ENCODE results near the gene CACNG4.

Gene CACNG4

DNA sequence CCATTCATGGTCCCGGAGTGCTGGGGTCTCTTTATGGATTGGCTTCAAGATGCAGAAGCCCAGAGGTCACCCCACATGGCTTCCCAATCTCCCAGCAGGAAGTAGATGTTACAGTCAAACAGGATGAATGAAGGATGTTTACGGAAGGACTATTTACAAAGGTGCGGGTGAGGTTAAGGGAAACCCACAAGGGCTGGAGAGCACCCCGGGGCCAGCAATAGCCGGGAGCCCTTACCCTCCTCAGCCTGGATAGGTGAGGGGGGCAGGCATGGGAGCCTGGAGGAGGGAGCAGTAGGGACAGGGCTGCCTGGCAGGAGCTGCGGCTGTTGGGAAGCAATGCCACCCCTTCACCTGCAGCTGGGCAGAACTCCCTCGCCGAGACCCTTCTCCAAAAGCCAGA, 55.3 kb downstream of the CACNG4 start:
- Mint-ChIP-seq H3K9me3 (no peaks in the 10 kb centered on the region), H3K4me1 (no peaks in the 10 kb centered on the region), H3K27ac (no peak overlapping the region), H3K4me3 (no peak overlapping the region), H3K36me3 (ENCODE audit: low read depth) (no peaks in the 10 kb centered on the region), H3K27me3 (no peaks in the 10 kb centered on the region)
- no peak for DNase-seq
- no peak for ATAC-seq

DNA sequence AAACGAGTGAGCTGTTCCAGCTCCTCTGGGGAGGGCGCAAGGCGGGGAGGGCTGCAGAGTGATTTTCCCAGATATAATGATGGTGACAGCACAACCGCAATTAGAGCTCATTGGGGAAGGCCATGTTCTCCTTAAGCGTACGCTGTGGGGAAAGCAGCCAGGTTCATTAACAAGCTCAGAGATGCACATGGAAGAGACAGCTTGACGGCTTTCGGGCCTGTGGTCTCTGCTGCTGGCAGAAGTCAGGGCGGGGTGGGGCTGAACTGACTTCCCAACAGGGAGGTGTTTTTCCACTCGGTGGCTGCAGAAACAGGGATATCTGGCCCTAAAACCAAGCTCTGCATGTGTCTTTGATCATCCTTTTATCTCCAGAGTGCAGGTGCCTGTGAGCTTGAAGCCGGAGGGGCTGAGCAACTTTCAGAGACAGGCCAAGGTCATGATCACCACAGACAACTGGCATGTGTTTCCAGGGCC, 55.8 kb downstream of the CACNG4 start:
- Mint-ChIP-seq H3K9me3 (no peaks in the 10 kb centered on the region), H3K4me3 (no peak overlapping the region), H3K27ac (no peak overlapping the region), H3K27me3 (no peaks in the 10 kb centered on the region), H3K36me3 (ENCODE audit: low read depth) (no peaks in the 10 kb centered on the region), H3K4me1 (no peaks in the 10 kb centered on the region)
- DNase-seq, result no peak
- ATAC-seq, result no peak

DNA sequence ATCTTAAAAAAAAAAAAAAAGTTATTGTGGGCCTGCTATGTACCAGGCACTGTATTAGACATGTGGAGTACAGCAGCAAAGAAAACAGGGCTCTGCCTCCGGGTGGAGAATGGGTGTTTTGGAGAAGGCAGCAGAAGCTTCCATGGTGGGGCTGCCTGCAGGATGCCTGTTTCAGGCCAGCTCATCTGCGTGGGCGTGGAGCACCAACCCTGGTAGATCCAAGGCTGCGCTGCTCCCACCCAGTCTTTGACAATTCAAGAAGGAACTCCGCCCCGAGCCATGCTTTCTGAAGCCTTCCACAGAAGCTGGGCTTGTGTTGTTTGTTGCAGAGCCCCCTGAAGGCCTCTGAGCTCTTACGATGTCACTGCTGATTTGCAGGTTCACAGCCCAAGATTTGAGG, 56.7 kb downstream of the CACNG4 start:
- H3K36me3 Mint-ChIP-seq (ENCODE audit: low read depth), result no peaks in the 10 kb centered on the region
- H3K4me3 Mint-ChIP-seq, result no peak overlapping the region
- no peak for DNase-seq
- H3K27ac Mint-ChIP-seq, result no peak overlapping the region
- no peaks in the 10 kb centered on the region for H3K9me3 Mint-ChIP-seq
- H3K4me1 Mint-ChIP-seq, result no peaks in the 10 kb centered on the region
- ATAC-seq, result no peak
- H3K27me3 Mint-ChIP-seq, result no peaks in the 10 kb centered on the region

DNA sequence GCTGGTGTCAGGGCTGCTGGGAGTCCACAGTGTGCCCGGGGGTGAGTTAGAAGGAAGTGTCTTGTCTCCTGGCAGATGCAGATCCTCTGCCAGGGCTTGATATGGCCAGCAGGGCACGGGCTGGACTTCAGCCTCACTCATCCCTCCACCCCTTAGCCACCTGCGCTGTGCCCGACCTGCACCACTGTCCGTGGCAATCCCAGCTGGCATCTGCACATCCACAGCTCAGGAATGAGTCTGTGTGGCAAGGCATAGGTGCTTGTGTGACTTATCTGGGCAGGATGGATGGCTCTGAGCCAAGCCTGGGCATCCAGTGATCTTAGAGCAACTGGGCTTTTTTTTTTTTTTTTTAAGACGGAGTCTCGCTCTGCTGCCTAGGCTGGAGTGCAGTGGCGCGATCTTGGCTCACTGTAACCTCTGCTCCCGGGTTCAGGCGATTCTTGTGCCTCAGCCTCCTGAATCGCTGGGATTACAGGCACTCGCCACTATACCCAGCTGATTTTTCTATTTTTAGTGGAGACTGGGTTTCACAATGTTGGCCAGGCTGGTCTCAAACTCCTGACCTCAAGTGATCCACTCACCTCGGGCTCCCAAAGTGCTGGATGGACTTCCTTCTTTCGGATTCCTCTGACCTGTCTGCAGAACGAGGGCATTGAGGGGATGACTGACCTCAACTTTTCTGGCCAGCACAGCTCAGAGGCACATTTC, 57.4 kb downstream of the CACNG4 start:
- ATAC-seq (no peak), DNase-seq (no peak)
- Mint-ChIP-seq H3K36me3 (ENCODE audit: low read depth) (no peaks in the 10 kb centered on the region), H3K27ac (no peak overlapping the region), H3K4me3 (no peak overlapping the region), H3K27me3 (no peaks in the 10 kb centered on the region), H3K4me1 (no peaks in the 10 kb centered on the region), H3K9me3 (no peaks in the 10 kb centered on the region)

DNA sequence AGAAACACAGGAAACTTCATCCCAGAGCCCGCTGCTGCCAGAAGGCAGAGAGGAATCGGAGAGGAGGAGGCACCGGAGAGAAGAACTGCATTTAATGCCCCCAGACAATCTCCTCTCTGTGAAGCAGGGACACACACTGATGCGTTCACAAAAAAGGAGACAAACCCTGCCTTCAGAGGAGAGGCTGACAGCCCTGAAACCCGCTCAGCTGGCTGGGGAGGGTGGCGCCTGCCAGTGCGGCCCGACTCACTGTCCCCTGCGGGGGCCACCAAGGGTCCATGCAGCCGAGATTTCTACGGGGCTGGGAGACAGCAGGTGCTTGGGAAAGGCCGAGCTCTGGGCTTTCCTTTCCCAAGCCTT, 57.9 kb downstream of the CACNG4 start:
- no peak for DNase-seq
- H3K4me3 Mint-ChIP-seq, result no peak overlapping the region
- no peaks in the 10 kb centered on the region for H3K27me3 Mint-ChIP-seq
- no peak overlapping the region for H3K27ac Mint-ChIP-seq
- no peaks in the 10 kb centered on the region for H3K9me3 Mint-ChIP-seq
- ATAC-seq, result no peak
- no peaks in the 10 kb centered on the region for H3K4me1 Mint-ChIP-seq
- H3K36me3 Mint-ChIP-seq (ENCODE audit: low read depth), result no peaks in the 10 kb centered on the region

DNA sequence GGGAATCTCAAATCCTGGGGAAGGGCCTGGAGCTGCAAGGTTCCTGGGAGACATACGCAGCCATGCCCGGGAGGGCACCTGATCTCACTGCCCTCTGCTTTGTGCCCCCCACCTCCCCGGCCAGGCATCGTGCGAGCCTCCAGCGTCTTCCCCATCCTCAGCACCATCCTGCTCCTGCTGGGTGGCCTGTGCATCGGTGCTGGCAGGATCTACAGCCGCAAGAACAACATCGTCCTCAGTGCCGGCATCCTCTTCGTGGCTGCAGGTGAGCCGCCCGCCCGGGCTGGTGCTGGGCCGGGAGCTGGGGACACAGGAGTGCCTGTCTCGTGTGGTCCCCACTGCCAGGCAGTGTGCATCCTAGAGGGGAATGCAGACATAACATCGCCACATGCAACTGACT, 60.2 kb downstream of the CACNG4 start:
- DNase-seq (no peak), ATAC-seq (no peak)
- H3K27me3 Mint-ChIP-seq, result no peaks in the 10 kb centered on the region
- H3K4me3 Mint-ChIP-seq, result no peak overlapping the region
- no peaks in the 10 kb centered on the region for H3K9me3 Mint-ChIP-seq
- no peaks in the 10 kb centered on the region for H3K36me3 Mint-ChIP-seq (ENCODE audit: low read depth)
- no peaks in the 10 kb centered on the region for H3K4me1 Mint-ChIP-seq
- no peak overlapping the region for H3K27ac Mint-ChIP-seq

DNA sequence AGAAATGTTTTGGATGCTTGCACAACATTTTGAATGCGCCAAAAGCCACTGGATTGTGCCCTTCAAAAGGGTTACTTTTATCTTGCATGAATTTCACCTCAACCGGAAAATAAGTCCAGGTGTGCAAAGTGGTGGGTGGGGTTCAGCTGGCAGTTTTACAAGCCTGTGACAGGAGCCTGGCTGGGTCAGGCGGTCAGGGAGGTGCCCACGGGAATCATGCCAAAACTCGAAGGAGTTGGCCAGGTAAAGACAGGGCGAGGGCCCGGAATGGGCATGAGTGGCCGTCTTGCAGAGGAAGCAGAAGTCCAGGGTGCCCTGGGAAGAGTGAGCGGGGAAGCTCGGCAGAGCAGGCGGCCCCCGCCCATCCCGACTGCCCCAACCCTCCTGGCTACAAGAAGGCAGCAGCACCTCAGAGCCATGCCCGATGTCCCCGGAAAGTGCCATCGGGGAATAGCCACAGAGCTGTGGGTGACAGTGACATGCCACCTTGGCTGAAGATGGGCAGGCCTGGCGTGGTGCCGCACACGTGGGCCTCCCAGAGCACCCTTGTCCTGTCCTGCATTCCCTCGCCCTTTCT, 60.8 kb downstream of the CACNG4 start:
- Mint-ChIP-seq H3K36me3 (ENCODE audit: low read depth) (no peaks in the 10 kb centered on the region), H3K4me3 (no peak overlapping the region), H3K27me3 (no peaks in the 10 kb centered on the region), H3K27ac (no peak overlapping the region), H3K4me1 (no peaks in the 10 kb centered on the region), H3K9me3 (no peaks in the 10 kb centered on the region)
- no peak for ATAC-seq
- no peak for DNase-seq

DNA sequence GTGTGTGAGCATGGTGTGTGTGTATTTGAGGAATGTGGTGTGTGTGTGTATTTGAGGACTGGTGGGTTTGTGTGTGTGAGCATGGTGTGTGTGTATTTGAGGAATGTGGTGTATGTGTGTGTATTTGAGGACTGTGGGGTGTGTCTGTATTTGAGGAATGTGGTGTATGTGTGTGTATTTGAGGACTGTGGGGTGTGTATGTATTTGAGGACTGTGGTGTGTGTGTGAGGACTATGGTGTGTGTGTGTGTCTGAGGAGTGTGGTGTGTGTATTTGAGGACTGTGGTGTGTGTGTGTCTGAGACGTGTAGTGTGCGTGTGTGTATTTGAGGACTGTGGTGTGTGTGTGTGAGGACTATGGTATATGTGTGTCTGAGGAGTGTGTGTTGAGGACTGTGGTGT, 61.8 kb downstream of the CACNG4 start:
- no peak for DNase-seq
- no peaks in the 10 kb centered on the region for H3K27me3 Mint-ChIP-seq
- H3K4me1 Mint-ChIP-seq, result no peaks in the 10 kb centered on the region
- H3K9me3 Mint-ChIP-seq, result no peaks in the 10 kb centered on the region
- H3K4me3 Mint-ChIP-seq, result no peak overlapping the region
- H3K27ac Mint-ChIP-seq, result no peak overlapping the region
- H3K36me3 Mint-ChIP-seq (ENCODE audit: low read depth), result no peaks in the 10 kb centered on the region
- no peak for ATAC-seq

DNA sequence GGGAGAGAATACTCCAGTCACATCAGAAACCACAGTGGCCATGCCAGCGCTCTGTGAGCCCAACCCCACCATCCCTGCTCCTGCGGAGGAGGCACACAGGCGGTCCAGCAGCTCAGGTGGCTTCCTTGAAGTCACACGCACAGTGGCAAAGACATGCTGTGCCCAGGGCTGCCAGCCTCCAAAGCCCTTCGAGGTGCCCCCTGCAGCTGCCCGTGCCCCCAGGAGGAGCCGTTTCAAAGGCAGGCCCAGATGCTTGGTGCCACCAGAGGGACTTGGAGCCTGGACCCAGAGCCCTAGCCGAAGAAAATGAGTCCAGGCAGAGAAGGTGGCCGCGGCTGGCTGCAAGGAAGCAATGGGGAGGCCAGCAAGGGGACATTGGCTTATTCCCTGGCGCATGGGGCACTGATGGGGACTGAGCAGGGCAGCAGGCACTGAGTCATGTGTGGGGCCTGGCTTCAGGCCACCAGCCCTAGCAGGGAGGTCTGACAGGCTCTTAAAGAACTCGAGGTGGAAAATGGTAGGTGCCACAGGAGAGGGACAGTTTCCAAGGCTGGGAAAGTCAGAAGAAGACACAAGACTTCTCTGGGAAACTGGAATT, 62.6 kb downstream of the CACNG4 start:
- Mint-ChIP-seq H3K27me3 (no peaks in the 10 kb centered on the region), H3K4me3 (no peak overlapping the region), H3K36me3 (ENCODE audit: low read depth) (no peaks in the 10 kb centered on the region), H3K9me3 (no peaks in the 10 kb centered on the region), H3K4me1 (no peaks in the 10 kb centered on the region), H3K27ac (no peak overlapping the region)
- DNase-seq (no peak), ATAC-seq (no peak)

DNA sequence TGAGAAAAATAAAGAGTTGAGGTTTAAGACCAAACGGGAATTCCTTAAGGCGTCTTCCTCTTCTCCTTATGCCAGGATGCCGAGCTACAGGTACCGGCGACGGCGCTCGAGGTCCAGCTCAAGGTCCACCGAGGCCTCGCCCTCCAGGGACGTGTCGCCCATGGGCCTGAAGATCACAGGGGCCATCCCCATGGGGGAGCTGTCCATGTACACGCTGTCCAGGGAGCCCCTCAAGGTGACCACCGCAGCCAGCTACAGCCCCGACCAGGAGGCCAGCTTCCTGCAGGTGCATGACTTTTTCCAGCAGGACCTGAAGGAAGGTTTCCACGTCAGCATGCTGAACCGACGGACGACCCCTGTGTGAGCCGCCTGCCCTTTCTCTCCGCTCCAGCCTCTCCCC, 66.1 kb downstream of the CACNG4 start:
- Mint-ChIP-seq H3K27me3 (no peaks in the 10 kb centered on the region), H3K4me1 (peaks cover 12% of the 10 kb centered on the region), H3K4me3 (no peak overlapping the region), H3K36me3 (ENCODE audit: low read depth) (no peaks in the 10 kb centered on the region), H3K9me3 (no peaks in the 10 kb centered on the region), H3K27ac (no peak overlapping the region)
- ATAC-seq, result no peak
- DNase-seq, result no peak

DNA sequence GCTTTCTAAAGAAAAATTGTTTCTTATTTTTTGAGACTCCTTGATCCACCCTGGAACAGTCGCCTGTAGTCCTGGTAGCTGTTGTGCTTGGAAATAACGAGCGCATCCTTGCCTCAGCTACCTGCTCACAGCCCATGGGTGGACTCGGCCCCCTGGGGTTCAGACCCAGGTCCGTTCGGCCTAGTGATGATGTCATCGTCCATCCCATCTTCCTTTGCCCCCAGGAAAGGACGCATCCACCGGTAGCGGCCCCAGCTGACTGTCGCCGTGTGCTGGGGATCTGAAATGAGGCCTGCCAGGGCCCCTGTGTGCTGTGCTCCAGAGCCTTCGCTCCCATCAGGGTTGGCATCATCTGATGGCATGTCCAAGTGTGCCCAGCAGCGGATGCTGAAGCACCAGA, 67.9 kb downstream of the CACNG4 start:
- no peaks in the 10 kb centered on the region for H3K36me3 Mint-ChIP-seq (ENCODE audit: low read depth)
- peaks cover 21% of the 10 kb centered on the region for H3K4me1 Mint-ChIP-seq
- H3K9me3 Mint-ChIP-seq, result no peaks in the 10 kb centered on the region
- no peak for DNase-seq
- H3K4me3 Mint-ChIP-seq, result no peak overlapping the region
- H3K27me3 Mint-ChIP-seq, result no peaks in the 10 kb centered on the region
- ATAC-seq, result no peak
- H3K27ac Mint-ChIP-seq, result no peak overlapping the region

DNA sequence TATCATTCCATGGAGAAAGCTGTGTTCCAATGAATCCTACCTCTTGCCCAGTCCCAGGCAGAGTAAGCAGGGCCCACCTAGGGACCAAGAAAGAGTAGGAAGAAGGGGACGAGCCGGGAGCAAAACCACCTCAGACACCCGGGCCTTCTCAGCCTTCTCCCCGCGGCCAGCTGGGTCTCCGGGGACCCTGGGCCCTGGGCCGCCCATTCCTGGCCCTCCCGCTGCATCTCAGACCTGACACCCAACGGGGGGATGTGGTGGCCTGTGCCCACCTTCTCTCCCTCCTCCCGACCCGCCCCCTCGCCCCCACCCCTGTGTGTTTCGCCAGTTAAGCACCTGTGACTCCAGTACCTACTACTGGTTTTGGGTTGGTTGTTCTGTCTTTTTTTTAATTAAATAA, 68.5 kb downstream of the CACNG4 start:
- no peak for DNase-seq
- H3K4me3 Mint-ChIP-seq, result no peak overlapping the region

DNA sequence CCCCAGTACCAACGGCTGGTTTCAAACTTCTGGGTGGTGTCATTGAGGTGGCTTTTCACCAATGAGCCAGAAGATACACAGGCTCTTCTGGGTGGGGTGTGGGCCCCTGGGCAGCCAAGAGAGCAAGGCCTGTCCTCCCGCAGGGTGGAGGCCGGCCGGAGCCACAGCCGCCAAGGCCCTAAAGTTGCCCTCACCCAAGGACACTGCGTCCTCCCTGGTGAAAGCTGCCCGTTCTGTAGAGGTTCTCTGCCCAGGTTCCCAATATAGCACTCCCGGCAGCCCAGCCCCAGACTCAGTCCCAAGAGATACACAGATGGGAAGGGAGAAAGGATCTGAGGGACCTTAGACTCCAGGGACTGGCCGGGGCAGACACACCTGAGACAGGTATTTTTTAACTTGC, 69.1 kb downstream of the CACNG4 start:
- DNase-seq, result no peak
- Mint-ChIP-seq H3K9me3 (no peaks in the 10 kb centered on the region), H3K36me3 (ENCODE audit: low read depth) (no peaks in the 10 kb centered on the region), H3K27me3 (no peaks in the 10 kb centered on the region), H3K4me3 (no peak overlapping the region), H3K27ac (no peak overlapping the region), H3K4me1 (peaks cover 21% of the 10 kb centered on the region)
- no peak for ATAC-seq

More for the DNA sequence above, 68.5 kb downstream of the CACNG4 start:
- no peak for ATAC-seq
- Mint-ChIP-seq H3K4me1 (peaks cover 21% of the 10 kb centered on the region), H3K27me3 (no peaks in the 10 kb centered on the region), H3K27ac (no peak overlapping the region), H3K9me3 (no peaks in the 10 kb centered on the region), H3K36me3 (ENCODE audit: low read depth) (no peaks in the 10 kb centered on the region)

DNA sequence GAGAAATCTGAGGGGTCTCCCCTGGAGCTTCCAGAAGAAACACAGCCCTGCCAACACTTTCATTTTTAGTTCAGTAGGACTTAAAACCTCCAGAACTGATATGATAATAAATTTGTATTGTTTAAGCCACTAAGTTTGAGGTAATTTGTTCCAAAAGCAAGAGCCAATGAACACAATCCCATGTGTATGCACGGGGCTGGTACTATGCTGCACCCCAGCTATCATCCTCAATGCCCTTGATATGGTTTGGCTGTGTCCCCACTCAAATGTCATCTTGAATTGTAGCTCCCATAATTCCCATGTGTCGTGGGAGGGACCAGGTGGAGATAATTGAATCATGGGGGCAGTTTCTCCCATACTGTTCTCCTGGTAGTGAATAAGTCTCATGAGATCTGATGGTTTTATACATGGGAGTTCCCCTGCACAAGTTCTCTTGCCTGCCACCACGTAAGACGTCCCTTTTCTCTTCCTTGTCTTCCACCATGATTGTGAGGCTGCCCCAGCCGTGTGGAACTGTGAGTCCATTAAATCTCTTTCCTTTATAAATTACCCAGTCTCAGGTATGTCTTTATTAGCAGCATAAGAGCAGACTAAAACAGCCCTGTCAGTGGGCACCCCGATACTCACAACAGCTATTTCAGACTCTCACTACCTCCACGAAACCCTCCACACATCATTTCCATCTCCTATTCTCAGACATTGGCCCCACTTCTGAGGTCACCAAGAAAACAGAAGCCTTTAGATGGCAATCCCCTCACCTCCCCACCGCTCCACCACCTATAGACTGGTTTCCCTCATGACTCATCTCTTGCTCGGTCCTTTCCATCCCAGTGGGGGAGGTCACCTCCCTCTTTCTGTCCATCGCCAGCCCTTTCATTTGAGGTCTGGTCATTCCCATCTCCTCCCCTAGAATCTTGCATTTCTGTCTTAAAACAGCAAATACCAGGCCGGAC, 70.9 kb downstream of the CACNG4 start:
- peaks cover 21% of the 10 kb centered on the region for H3K4me1 Mint-ChIP-seq
- no peaks in the 10 kb centered on the region for H3K27me3 Mint-ChIP-seq
- peak overlapping the region; percentile 42 for H3K4me3 Mint-ChIP-seq
- DNase-seq (peak; percentile 16), ATAC-seq (peak; percentile 82)
- no peaks in the 10 kb centered on the region for H3K36me3 Mint-ChIP-seq (ENCODE audit: low read depth)
- H3K27ac Mint-ChIP-seq, result peak overlapping the region; percentile 90
- H3K9me3 Mint-ChIP-seq, result no peaks in the 10 kb centered on the region

All from activated naive CD8-positive, alpha-beta T cell treated with anti-CD3 and anti-CD28 coated beads, Interleukin-2, amount 50 U/mL, for 24 hours (primary cell).